ENCODE data around the gene DEK.
"Not testable (repeated sequence)": the region's sequence is repeated elsewhere in the genome, so short reads cannot be mapped to it uniquely, and the experiment has no call there.

DEK gene

DNA sequence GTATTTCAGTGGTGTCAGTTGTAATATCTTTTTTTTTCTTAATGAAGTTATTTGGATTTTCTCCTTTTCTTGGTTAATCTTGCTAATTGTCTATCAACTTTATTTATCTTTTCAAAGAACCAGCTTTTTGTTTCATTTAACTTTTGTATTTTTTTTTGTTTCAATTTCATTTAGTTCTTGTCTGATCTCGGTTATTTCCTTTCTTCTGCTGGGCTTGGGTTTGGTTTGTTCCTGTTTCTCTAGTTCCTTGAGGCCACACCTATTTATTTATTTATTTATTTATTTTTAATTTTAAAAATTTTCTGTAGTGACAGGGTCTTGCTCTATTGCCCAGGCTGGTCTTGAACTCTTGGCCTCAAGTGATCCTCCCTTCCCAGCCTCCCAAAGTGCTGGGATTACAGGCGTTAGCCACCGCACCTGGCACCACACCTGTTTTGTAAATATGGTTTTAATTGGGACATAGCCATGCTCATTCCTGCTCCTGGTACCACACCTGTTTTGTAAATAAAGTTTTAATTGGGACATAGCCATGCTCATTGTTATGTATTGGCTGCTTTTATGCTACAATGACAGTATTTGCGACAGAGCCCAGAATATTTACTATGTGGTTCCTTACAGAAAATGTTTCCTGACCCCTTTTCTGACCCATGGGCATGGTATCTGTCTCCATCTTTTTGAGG, 86.9 kb downstream of the DEK start:
- DNase-seq (ENCODE audit: low read depth) = no peak
- no peak for TF ChIP-seq MYC (IDR thresholded peaks at IDR 0.05; ENCODE audit: low read depth, low read length)
- TF ChIP-seq, protein P1, sequence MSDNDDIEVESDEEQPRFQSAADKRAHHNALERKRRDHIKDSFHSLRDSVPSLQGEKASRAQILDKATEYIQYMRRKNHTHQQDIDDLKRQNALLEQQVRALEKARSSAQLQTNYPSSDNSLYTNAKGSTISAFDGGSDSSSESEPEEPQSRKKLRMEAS (IDR thresholded peaks at IDR 0.05; ENCODE audit: low read depth, low read length) = no peak
- TF ChIP-seq, protein P2, sequence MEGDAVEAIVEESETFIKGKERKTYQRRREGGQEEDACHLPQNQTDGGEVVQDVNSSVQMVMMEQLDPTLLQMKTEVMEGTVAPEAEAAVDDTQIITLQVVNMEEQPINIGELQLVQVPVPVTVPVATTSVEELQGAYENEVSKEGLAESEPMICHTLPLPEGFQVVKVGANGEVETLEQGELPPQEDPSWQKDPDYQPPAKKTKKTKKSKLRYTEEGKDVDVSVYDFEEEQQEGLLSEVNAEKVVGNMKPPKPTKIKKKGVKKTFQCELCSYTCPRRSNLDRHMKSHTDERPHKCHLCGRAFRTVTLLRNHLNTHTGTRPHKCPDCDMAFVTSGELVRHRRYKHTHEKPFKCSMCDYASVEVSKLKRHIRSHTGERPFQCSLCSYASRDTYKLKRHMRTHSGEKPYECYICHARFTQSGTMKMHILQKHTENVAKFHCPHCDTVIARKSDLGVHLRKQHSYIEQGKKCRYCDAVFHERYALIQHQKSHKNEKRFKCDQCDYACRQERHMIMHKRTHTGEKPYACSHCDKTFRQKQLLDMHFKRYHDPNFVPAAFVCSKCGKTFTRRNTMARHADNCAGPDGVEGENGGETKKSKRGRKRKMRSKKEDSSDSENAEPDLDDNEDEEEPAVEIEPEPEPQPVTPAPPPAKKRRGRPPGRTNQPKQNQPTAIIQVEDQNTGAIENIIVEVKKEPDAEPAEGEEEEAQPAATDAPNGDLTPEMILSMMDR (IDR thresholded peaks at IDR 0.05; ENCODE audit: low read depth, low read length) = no peak
- no peak for TF ChIP-seq POLR2A (IDR thresholded peaks at IDR 0.05; ENCODE audit: extremely low read depth, insufficient read length)
- no peak overlapping the region for H3K4me3 ChIP-seq (ENCODE audit: low read depth, low read length)

DNA sequence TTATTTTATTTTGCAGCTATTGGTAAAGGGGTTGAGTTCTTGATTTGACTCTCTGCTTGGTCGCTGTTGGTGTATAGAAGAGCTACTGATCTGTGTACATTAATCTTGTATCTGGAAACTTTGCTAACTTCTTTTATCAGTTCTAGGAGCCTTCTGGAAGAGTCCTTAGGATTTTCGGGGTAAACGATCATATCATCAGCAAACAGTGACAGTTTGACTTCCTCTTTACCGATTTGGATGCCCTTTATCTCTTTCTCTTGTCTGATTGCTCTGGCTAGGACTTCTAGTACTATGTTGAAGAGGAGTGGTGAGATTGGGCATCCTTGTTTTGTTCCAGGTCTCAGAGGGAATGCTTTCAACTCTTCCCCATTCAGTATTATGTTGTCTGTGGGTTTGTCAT, 88.1 kb downstream of the DEK start:
- H3K4me3 ChIP-seq (ENCODE audit: low read depth, low read length); DNase-seq (ENCODE audit: low read depth): not testable (repeated sequence)
